GM19324 (cell line): Measurements from ENCODE around the gene KLHL17.
"Not testable (repeated sequence)": the region's sequence is repeated elsewhere in the genome, so short reads cannot be mapped to it uniquely, and the experiment has no call there.

Experiments
- ATAC-seq: cut with Tn5 transposase; IDR thresholded peaks from one replicate; pipeline ENCODE4 v1.9.1; 2021; ENCODE audit warnings: mild to moderate bottlenecking, moderate library complexity; ENCODE audit not compliant: unreplicated experiment, low FRiP score

Gene KLHL17

GRCh38 chr1:935751-936231 lies 24.6 kb upstream of the KLHL17 start:
- ATAC-seq: no peak

DNA sequence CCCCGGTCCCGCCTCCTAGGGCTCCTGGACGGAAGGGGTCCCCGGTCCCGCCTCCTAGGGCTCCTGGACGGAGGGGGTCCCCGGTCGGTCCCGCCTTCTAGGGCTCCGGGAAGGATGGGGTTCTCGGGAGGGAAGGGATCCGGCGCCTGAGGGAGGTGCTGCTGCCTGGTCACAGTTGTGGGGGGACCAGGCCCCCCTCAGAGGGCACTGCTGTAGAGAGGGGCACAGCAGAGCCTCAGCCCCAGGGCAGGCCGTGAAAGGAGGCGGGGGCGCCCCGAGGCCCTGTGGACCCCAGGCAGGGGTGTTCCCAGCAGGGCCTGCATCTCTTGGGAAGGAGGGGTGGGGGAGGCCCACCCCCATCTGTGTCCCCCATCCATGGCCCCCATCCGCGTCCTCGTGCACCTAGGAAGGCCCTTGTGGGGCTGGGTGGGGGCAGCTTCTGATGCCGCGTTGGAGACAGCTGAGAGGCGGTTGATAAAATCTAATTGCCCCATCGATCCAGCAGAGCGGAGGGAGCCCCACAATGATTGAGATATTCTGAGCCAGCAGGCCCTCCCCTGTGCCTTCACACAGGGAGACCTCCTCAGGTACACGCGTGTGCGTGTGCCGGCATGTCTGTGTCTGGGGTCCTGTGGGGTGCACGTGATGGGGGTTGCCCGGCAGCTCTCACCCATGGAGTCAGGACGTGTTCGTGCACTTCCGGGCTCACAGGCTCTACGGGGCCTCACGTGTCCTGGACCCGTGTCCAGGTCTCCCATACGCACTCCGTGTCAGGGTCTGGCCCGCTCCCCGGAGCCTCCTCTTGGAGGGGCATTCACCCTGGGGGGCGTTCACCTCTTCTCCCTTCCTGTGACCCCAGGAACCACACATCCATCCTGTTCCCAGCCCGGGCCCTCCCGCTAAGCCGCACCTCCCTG lies 23.8 kb upstream of the KLHL17 start:
- ATAC-seq: no peak

DNA sequence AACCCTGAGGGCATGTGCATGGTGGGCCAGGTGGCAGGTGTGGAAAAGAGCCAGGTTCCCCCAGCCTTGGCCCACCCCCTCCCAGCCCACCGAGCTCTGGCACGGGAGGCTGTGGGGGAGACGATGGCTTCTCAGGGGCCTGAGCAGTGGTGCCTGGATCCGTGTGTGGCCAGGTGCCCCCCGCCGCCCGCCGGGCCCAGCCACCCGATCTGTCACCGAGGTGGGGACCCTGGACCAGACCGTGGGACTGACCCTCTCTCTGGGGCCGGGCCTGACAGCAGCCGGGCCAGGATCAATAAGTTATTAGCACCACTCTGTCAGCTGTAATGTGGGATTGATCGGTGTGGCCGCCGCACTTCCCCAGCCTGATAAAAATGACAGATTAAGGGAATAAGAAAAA lies 22.9 kb upstream of the KLHL17 start:
- ATAC-seq: no peak

- ATAC-seq: no peak
Observed at GRCh38 chr1:938088-938683, 22.2 kb upstream of the KLHL17 start.

DNA sequence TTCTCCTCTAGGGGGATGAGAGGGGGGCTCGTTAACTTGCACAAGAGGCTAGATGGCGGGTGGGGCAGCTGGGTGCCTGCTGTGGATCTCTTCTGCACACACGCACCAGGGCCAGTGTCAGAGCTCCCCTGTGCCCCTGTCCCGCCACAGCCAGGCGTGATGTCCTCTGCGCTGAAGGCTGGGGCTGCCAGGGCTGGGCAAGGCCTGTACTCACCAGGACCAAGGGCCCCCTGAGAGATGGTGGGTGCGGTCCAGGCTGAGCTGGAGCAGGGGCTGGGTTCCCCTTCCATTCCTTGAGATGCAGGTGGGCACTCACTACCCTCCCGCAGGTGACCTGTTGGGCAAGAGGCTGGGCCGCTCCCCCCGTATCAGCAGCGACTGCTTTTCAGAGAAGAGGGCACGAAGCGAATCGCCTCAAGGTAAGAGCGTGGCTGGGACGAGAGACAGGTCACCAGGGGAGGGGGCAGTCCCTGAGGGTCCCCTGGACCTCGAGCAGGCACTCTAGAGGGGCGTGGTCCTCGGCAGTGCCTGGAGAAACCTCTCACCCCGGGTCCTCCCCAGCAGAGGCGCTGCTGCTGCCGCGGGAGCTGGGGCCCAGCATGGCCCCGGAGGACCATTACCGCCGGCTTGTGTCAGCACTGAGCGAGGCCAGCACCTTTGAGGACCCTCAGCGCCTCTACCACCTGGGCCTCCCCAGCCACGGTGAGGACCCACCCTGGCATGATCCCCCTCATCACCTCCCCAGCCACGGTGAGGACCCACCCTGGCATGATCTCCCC lies 21.5 kb upstream of the KLHL17 start:
- ATAC-seq: no peak

DNA sequence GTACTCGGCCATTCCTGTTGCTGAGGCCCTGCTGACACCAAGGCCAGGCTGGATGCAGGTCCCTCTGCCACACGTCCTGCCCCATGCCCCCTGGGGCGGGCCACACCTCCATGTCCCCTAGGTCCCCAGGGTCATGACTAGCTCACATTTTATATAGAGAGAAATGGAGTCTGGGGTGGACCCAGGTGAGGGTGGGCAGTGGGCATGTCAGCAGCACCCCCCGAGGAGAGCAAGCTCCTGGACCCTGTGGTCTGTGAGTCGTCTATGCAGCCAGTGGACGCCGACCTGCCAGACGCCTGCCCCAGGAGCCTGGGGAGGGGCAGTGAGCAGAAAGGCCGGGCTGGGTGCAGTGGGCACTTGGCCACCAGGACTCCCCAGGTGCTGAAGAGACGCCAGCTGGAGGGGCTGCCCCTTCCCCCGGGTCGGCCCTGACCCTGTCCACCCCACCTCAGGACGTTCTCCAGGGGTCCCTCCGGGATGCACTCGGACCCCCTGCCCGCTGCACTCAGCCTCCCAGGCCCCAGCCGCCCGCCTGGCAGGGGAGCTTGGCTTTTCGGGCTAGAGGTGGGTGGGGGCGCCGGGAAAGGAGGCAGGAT lies 20.8 kb upstream of the KLHL17 start:
- ATAC-seq: no peak

DNA sequence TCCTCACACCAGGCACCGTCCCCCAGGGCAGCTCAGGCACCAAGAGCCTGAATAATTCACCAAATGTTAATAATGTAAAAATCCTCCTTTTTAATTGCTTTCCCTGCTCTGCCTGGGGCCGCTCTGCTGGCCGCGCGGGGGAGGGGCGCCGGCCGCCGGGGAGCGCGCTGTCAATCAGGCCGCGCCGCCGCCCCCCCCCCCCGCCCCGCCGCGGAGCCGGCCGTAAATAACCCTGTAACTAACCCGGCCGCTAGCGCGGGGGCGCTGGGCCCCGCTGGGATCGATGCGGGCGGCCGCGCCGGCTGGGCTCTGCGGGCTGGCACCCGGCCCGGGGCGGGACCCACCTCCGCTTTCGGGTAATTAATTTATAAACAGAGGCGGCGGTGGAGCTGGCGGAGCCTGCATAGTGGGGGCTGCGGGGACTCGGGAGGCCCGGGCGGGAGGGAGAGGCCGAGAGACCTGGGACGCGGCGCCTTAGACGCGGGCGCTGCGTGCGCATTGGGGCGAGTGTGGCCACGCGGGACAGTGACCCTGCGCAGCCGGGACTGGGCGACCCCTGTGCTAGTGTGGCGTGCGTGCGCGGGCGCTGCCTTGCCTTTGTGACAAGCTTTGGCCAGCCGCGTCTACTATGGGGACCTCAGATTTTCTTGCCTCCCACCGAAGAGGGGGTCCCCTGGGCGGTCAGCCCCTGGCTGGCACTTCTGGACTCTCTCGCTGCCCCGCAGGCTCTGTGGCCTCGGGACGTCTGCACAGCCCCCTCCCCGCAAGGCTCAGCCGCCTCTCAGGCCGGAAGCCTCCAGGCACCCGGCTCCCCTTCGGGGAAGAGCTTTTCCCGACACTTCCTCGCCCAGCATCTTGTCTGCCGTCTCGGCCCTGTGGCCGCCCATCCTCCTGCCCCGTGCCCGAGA lies 20.0 kb upstream of the KLHL17 start:
- ATAC-seq: no peak

DNA sequence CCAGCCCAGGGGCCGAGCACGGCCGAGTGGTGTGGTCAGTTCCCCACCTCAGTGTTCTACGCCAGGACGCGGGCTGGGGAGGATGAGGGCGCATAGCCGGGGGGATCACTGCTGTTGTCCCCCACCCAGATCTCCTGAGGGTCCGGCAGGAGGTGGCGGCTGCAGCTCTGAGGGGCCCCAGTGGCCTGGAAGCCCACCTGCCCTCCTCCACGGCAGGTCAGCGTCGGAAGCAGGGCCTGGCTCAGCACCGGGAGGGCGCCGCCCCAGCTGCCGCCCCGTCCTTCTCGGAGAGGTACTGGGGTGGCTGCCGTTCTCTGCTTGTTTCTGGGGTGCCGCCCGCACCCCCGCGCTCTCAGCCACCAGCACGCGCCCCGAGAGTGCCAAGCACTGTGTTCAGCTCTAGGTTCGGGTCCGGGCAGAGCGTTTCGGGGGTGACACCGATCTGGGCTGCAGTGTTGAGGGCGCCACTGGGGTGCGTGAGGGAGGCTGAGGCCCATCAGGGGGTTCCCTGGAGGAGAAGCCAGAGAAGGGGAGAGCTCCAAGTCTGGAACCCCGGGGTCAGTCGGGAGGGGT lies 19.3 kb upstream of the KLHL17 start:
- no peak for ATAC-seq

- ATAC-seq: no peak
Observed at GRCh38 chr1:941588-942383, 18.6 kb upstream of the KLHL17 start.

GRCh38 chr1:942411-942821 lies 18.0 kb upstream of the KLHL17 start:
- no peak for ATAC-seq

GRCh38 chr1:942864-943533 lies 17.4 kb upstream of the KLHL17 start:
- ATAC-seq: no peak

GRCh38 chr1:943545-944340 lies 16.6 kb upstream of the KLHL17 start:
- ATAC-seq: no peak

DNA sequence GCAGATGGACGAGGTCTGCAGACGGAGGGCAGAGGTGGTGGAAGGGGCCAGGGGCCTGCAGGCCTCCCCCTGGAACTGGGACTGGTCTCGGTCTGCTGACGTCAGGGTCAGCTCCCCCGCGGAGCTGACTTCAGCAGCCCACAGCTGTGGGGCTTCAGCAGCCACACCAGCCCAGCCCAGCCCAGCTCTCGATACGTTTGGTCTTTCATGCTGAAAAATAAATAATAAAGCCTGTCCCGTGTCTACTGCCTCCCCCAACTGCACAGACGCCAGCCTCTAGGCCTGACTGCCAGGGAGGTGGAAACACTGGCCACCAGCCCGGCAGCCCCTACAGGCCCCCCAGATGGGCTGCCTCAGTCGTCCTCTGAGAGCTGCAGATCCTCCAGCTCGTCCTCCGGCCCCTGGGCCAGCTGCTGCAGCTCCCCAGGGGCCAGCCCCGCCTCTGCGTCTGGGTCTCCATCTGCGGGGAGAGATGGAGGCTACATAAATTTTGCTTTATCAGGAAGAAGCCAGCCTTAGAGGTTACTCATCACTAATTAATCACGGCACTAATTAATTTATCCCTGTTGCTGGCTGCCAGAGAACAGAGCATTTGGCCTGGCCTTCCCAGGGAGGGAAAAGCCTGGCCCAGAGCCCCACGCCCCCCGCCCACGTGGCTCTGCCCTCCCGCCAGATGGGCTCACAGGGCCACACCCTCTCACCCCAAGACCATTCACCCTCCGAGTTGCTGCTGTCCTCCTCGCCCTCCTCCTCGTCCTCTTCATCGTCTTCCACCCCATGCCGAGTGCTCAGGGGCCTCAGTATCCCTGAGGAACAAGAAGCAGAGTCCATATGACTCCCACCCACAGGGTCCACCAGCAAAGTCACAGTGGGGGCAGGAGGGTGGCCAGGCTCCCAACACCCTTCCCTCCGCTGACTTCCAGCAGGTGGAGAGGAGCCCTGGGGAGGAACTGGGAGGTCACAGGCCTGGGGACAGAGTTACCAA lies 15.8 kb upstream of the KLHL17 start:
- ATAC-seq: no peak

GRCh38 chr1:945688-946556 lies 14.5 kb upstream of the KLHL17 start:
- ATAC-seq: no peak

- ATAC-seq: not testable (repeated sequence)
Observed at GRCh38 chr1:946811-947210, 13.6 kb upstream of the KLHL17 start.
